ENCODE data around the gene NRG2. TPM values are rescaled to one million over a fixed set of nuclear protein-coding genes. Genes with fewer than 3 reads are reported as not detected.

NRG2 gene
- total and polyA plus RNA-seq, 4 experiments from 2014 or later = 0.11 to 0.17 (median 0.15) TPM; not detected in 1

GRCh38 chr5:139901986-139902385, 141.1 kb downstream of the NRG2 start:
- intact Hi-C loops (cut with micrococcal nuclease) = no loop called here
- ChIA-PET POLR2A (ENCODE audit: partially characterized antibody) (no interaction called here), CTCF (ENCODE audit: partially characterized antibody) (no interaction called here)
- Mint-ChIP-seq H3K9me3 (no peaks in the 10 kb centered on the region), H3K36me3 (no peaks in the 10 kb centered on the region), H3K4me1 (peaks cover 1 to 7% (median 6%) of the 10 kb centered on the region in 4 donors), H3K4me3 (no peak overlapping the region), H3K27ac (no peak overlapping the region), H3K27me3 (peaks cover 25 to 29% of the 10 kb centered on the region in 2 donors)
- Histone ChIP-seq H3K9me3 (ENCODE audit: control insufficient read depth in 1 of 2, low read length in 2 of 2) (no peaks in the 10 kb centered on the region), H3K27ac (ENCODE audit: low read depth, low read length) (no peak overlapping the region), H3K36me3 (ENCODE audit: insufficient read depth, low read length) (no peaks in the 10 kb centered on the region), H3K4me3 (ENCODE audit: low read length in 2 of 2) (no peak overlapping the region), H3K27me3 (ENCODE audit: insufficient read depth, low read length) (peaks cover 36% of the 10 kb centered on the region), H3K4me1 (ENCODE audit: insufficient read depth, low read length) (peaks cover 4% of the 10 kb centered on the region)
- no peak for DNase-seq

GRCh38 chr5:139901251-139901575, 141.9 kb downstream of the NRG2 start:
- Histone ChIP-seq H3K9me3 (ENCODE audit: control insufficient read depth in 1 of 2, low read length in 2 of 2) (no peaks in the 10 kb centered on the region), H3K36me3 (ENCODE audit: insufficient read depth, low read length) (no peaks in the 10 kb centered on the region), H3K4me1 (ENCODE audit: insufficient read depth, low read length) (peaks cover 4% of the 10 kb centered on the region), H3K4me3 (ENCODE audit: low read length in 2 of 2) (no peak overlapping the region), H3K27me3 (ENCODE audit: insufficient read depth, low read length) (peaks cover 36% of the 10 kb centered on the region), H3K27ac (ENCODE audit: low read depth, low read length) (no peak overlapping the region)
- peaks cover 30 to 31% of the 10 kb centered on the region in 2 donors for H3K27me3 Mint-ChIP-seq
- intact Hi-C loops (cut with micrococcal nuclease) = no loop called here
- no peaks in the 10 kb centered on the region for H3K36me3 Mint-ChIP-seq
- no peaks in the 10 kb centered on the region for H3K9me3 Mint-ChIP-seq
- peak overlapping the region in 1 of 8 donors; percentile 61 for H3K4me3 Mint-ChIP-seq
- peaks cover 1 to 7% (median 6%) of the 10 kb centered on the region in 4 donors for H3K4me1 Mint-ChIP-seq
- DNase-seq = no peak
- H3K27ac Mint-ChIP-seq = no peak overlapping the region
- ChIA-PET CTCF (ENCODE audit: partially characterized antibody) (interaction anchor here (1.7 kb wide), 1 partner anchor 68 kb away, joined by 4 read pairs; no protein-coding TSS in a partner anchor), POLR2A (ENCODE audit: partially characterized antibody) (no interaction called here)

- Histone ChIP-seq H3K9me3 (ENCODE audit: control insufficient read depth in 1 of 2, low read length in 2 of 2) (no peaks in the 10 kb centered on the region), H3K27ac (ENCODE audit: low read depth, low read length) (no peak overlapping the region), H3K4me1 (ENCODE audit: insufficient read depth, low read length) (peaks cover 4% of the 10 kb centered on the region), H3K4me3 (ENCODE audit: low read length in 2 of 2) (no peak overlapping the region), H3K36me3 (ENCODE audit: insufficient read depth, low read length) (no peaks in the 10 kb centered on the region), H3K27me3 (ENCODE audit: insufficient read depth, low read length) (peaks cover 36% of the 10 kb centered on the region)
- no peak overlapping the region for H3K4me3 Mint-ChIP-seq
- DNase-seq = no peak
- H3K9me3 Mint-ChIP-seq = no peaks in the 10 kb centered on the region
- H3K27me3 Mint-ChIP-seq = peaks cover 30 to 31% of the 10 kb centered on the region in 2 donors
- peaks cover 1 to 7% (median 6%) of the 10 kb centered on the region in 4 donors for H3K4me1 Mint-ChIP-seq
- no peak overlapping the region for H3K27ac Mint-ChIP-seq
- intact Hi-C loops (cut with micrococcal nuclease) = no loop called here
- H3K36me3 Mint-ChIP-seq = no peaks in the 10 kb centered on the region
- ChIA-PET CTCF (ENCODE audit: partially characterized antibody) (interaction anchor here (1.2 to 1.7 kb wide), 2 partner anchors 10 to 68 kb away, joined by 3 to 4 read pairs; no protein-coding TSS in a partner anchor), POLR2A (ENCODE audit: partially characterized antibody) (no interaction called here)
Observed at GRCh38 chr5:139900546-139901250, 142.4 kb downstream of the NRG2 start.

- Histone ChIP-seq H3K27ac (ENCODE audit: low read depth, low read length) (no peak overlapping the region), H3K9me3 (ENCODE audit: control insufficient read depth in 1 of 2, low read length in 2 of 2) (no peaks in the 10 kb centered on the region), H3K27me3 (ENCODE audit: insufficient read depth, low read length) (peaks cover 26% of the 10 kb centered on the region), H3K36me3 (ENCODE audit: insufficient read depth, low read length) (no peaks in the 10 kb centered on the region), H3K4me3 (ENCODE audit: low read length in 2 of 2) (no peak overlapping the region), H3K4me1 (ENCODE audit: insufficient read depth, low read length) (no peaks in the 10 kb centered on the region)
- Mint-ChIP-seq H3K27ac (peak overlapping the region in 1 of 7 donors; percentile 13), H3K9me3 (no peaks in the 10 kb centered on the region), H3K4me3 (no peak overlapping the region), H3K27me3 (peaks cover 32 to 38% of the 10 kb centered on the region in 2 donors), H3K4me1 (peaks cover 1 to 7% (median 6%) of the 10 kb centered on the region in 4 donors), H3K36me3 (no peaks in the 10 kb centered on the region)
- intact Hi-C loops (cut with micrococcal nuclease) = no loop called here
- DNase-seq = no peak
- POLR2A ChIA-PET (ENCODE audit: partially characterized antibody) = no interaction called here
- CTCF ChIA-PET (ENCODE audit: partially characterized antibody) = no interaction called here
Observed at GRCh38 chr5:139898981-139899380, 144.1 kb downstream of the NRG2 start.

GRCh38 chr5:139897982-139898381, 145.1 kb downstream of the NRG2 start:
- H3K36me3 Mint-ChIP-seq = no peaks in the 10 kb centered on the region
- POLR2A ChIA-PET (ENCODE audit: partially characterized antibody) = no interaction called here
- CTCF ChIA-PET (ENCODE audit: partially characterized antibody) = no interaction called here
- Histone ChIP-seq H3K27ac (ENCODE audit: low read depth, low read length) (no peak overlapping the region), H3K4me1 (ENCODE audit: insufficient read depth, low read length) (no peaks in the 10 kb centered on the region), H3K36me3 (ENCODE audit: insufficient read depth, low read length) (no peaks in the 10 kb centered on the region), H3K4me3 (ENCODE audit: low read length in 2 of 2) (no peak overlapping the region), H3K9me3 (ENCODE audit: control insufficient read depth in 1 of 2, low read length in 2 of 2) (no peaks in the 10 kb centered on the region), H3K27me3 (ENCODE audit: insufficient read depth, low read length) (peaks cover 23% of the 10 kb centered on the region)
- no peak for DNase-seq
- H3K4me1 Mint-ChIP-seq = peaks cover 0 to under 1% (median under 1%) of the 10 kb centered on the region in 4 donors
- no peaks in the 10 kb centered on the region for H3K9me3 Mint-ChIP-seq
- intact Hi-C loops (cut with micrococcal nuclease) = no loop called here
- H3K4me3 Mint-ChIP-seq = no peak overlapping the region
- peaks cover 28 to 32% of the 10 kb centered on the region in 2 donors for H3K27me3 Mint-ChIP-seq
- no peak overlapping the region for H3K27ac Mint-ChIP-seq

GRCh38 chr5:139897342-139897741, 145.8 kb downstream of the NRG2 start:
- POLR2A ChIA-PET (ENCODE audit: partially characterized antibody) = no interaction called here
- H3K4me3 ChIP-seq (ENCODE audit: low read length in 2 of 2) = no peak overlapping the region
- H3K27ac ChIP-seq (ENCODE audit: low read depth, low read length) = no peak overlapping the region
- Mint-ChIP-seq H3K27me3 (peaks cover 23 to 31% of the 10 kb centered on the region in 2 donors), H3K4me3 (no peak overlapping the region), H3K9me3 (no peaks in the 10 kb centered on the region), H3K4me1 (no peaks in the 10 kb centered on the region), H3K36me3 (no peaks in the 10 kb centered on the region), H3K27ac (no peak overlapping the region)
- no peaks in the 10 kb centered on the region for H3K9me3 ChIP-seq (ENCODE audit: control insufficient read depth in 1 of 2, low read length in 2 of 2)
- CTCF ChIA-PET (ENCODE audit: partially characterized antibody) = no interaction called here
- H3K36me3 ChIP-seq (ENCODE audit: insufficient read depth, low read length) = no peaks in the 10 kb centered on the region
- intact Hi-C loops (cut with micrococcal nuclease) = no loop called here
- DNase-seq = no peak
- no peaks in the 10 kb centered on the region for H3K4me1 ChIP-seq (ENCODE audit: insufficient read depth, low read length)
- H3K27me3 ChIP-seq (ENCODE audit: insufficient read depth, low read length) = peaks cover 17% of the 10 kb centered on the region

GRCh38 chr5:139896718-139897117, 146.4 kb downstream of the NRG2 start:
- H3K27ac Mint-ChIP-seq = no peak overlapping the region
- Histone ChIP-seq H3K9me3 (ENCODE audit: control insufficient read depth in 1 of 2, low read length in 2 of 2) (no peaks in the 10 kb centered on the region), H3K4me3 (ENCODE audit: low read length in 2 of 2) (no peak overlapping the region), H3K4me1 (ENCODE audit: insufficient read depth, low read length) (no peaks in the 10 kb centered on the region), H3K27ac (ENCODE audit: low read depth, low read length) (no peak overlapping the region), H3K27me3 (ENCODE audit: insufficient read depth, low read length) (peaks cover 11% of the 10 kb centered on the region), H3K36me3 (ENCODE audit: insufficient read depth, low read length) (no peaks in the 10 kb centered on the region)
- H3K9me3 Mint-ChIP-seq = no peaks in the 10 kb centered on the region
- H3K36me3 Mint-ChIP-seq = no peaks in the 10 kb centered on the region
- DNase-seq = no peak
- H3K27me3 Mint-ChIP-seq = peaks cover 20 to 32% of the 10 kb centered on the region in 2 donors
- H3K4me3 Mint-ChIP-seq = peak overlapping the region in 1 of 8 donors; percentile 26
- intact Hi-C loops (cut with micrococcal nuclease) = no loop called here
- H3K4me1 Mint-ChIP-seq = no peaks in the 10 kb centered on the region
- CTCF ChIA-PET (ENCODE audit: partially characterized antibody) = no interaction called here
- POLR2A ChIA-PET (ENCODE audit: partially characterized antibody) = no interaction called here
